GM21367 (cell line): ENCODE results near the gene MYO9B.

Source experiments
- ATAC-seq: cut with Tn5 transposase; IDR thresholded peaks from one replicate; pipeline ENCODE4 v1.9.1; 2021; ENCODE audit not compliant: unreplicated experiment

MYO9B gene

DNA sequence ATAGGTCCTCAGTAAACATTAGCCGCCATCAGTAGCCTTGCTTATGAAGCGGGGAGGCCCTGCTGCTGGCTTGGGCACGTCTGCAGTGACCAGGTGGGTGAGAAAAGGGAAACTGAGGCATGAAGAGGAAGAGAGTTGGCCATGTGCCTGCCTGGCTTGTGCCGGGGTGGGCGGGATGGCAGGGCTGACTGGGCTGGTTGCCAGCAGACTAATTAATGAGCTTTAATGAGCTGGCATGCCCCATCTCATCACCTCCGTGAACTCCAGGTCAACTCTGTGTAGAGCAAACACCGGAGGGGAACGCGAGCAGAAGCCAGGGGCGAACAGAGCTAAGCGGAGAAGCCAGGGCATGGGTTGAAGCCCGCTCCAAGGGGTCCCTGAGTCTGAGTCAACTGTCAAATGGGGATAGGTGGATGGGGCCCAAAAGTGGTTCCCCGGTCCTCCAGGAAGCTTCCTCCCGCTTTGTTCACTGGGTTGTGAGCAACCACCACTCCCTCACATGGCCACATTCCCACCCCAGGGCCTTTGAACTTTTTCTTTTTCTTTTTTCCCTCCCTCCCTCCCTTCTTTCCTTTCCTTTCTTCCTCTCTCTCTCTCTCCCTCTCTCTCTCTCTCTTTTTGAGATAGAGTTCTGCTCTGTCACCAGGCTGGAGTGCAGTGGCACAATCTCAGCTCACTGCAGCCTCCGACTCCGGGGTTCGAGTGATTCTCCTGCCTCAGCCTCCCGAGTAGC, 161.4 kb downstream of the MYO9B start:
- ATAC-seq: no peak

DNA sequence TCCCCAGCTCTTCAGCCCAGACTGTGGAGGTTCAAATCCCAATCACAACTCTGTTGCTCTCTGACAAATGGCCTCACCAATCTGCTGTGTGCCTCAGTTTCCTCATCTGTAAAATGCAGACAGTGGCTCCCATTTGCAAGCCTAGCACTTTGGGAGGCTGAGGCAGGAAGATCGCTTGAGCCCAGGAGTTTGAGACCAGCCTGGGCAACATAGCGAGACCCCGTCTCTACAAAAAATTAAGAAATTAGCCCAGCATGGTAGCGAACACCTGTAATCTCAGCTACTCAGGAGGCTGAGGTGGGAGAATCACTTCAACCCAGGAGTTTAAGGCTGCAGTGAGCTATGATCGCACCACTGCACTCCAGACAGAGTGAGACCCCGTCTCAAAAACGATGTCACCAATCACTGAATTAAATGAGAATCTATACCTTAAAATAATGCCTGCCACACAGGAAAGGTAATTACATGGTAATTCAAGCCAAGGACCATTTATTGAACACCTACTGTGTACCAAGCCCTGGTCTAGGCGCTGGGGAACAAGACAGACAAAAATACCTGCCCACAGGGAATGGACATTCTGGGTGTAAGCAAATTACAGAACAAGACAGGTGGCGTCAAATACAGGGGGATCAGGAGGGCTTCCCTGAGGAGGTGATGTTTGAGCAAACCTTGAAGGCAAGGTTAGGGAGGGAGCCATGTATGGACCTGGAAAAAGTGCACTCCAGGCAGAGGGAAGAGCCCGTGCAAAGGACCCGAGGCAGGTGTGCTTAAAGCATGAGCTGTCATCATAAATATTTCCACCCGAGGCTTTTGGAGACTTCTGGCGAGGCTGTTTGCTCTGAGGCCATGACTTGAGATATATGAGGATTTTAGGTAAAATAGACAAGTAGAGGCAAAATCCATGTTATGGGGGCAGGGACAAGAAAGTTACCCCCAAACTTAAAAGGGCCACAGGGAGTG, 162.4 kb downstream of the MYO9B start:
- ATAC-seq: no peak

DNA sequence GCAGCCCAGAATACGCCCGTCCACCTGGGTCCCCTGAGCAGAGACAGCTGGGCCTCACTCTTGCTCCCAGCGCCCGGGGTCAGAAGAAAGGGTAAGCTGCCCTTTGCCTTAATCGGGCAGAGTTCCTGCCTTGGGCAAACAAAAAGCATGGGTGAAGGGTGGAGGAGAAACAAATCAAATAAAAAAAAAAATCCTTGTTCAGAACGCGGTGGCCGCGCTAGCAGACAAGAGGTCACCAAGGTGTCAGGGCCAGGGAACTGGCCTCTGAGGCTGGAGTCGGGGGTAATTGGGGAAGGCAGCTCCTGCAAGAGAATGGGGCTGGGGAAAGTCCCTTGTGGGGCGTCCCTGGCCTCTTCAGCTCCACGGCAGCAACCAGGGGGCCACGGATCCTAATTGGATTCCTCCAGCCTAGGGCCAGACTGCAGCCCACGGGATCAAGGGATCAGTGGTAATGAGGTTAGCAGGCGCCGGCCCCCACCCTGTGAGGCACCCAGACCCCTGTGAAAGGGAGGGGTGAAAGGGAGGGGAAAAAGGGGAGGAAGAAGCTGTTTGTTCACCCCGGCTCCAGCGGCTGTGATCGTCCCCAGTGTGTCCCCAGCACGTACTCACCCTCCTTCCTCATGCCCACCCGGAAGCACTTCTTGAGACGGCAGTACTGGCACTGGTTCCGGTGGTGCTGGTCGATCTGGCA, 164.6 kb downstream of the MYO9B start:
- no peak for ATAC-seq

DNA sequence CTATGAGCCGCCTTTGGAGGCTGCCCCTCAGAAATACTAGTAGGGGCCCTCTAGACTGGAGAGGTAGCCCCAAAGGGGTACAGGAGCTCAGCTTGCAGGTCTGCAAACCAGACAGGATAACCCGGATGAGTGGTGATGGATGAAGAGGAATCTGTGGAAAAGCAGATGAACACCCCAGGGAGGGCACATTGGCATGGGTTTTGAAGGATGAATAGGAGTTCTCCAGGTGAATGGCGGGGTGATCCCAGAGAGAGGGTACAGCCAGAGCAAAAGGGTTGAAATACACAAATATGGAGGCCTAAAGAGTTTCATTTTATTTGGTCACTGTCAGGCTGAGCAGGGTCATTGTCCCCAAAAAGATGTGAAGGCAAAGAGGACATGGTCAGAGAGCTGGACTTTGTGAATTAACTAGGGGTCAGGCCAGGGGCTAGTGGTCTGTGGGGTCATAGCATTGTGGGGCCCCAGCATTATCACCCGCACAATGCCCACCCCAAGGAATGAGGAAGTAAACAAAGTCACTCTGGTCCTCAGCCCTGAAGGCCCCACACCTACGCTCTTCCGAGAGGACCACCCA, 165.3 kb downstream of the MYO9B start:
- ATAC-seq: no peak

DNA sequence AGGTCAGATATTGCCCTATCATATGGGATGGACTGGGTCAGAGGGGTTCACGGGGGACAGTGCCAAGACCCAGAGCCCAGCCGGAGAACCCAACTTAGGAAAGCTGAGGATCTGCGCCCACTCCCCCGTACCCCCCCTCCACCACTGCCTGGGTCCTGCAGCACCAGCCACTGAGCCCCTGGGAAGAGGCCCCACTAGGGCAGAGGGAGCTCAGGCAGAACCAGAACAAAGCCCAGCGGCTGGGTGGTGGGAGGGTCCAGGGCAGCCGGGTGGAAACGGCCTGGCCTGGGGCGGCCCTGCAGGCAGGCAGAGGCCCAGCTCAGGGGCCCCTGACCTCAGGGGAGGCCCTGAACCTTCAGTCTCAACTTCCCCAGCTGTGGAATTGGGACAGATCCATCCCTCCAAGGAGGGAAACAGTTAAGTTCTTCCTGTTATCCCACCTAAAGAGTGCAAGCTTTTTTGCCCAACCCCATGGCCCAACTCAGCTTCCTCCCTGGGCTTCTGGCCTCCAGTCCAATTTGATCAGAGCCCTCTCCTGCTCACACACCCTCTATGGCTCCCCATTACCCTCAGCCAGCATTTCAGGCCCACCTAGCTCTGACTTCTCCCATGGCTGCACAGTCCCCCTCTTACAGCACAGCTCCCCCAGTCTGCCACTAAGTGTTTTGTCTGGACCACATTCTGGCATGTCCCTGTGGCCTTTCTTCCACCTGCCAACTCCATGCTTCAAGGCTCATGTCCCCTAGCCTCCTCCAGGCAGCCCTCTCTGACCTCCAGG, 167.0 kb downstream of the MYO9B start:
- no peak for ATAC-seq

DNA sequence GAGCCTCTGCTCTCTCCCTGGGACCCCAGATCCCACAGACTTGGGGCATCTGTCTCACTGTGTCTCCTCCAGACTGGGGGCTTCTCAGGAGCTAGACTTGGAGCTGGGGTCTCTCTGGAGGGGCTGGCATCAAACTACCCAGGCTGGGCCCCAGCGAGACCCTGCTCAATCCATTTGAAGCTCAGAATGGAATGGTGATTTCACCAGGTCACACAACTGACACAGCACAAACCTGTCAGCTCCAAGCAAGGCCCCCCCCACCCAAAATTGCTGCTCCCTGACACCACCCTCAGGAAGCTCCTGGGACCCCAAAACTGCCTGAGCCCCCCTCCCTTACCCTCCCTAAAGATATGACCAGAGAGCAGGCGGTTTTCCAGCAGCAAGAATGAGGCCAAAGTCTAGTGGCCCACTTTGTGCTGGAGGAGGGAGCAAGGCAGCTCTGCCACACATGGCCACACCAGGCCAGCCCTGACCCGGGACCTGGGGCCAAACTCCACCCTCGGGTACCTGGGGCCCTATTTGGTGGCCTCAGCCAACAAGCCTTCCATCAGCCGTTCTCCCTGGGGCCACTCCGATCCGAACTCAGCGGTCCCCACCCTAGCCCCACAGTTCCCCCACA, 167.7 kb downstream of the MYO9B start:
- no peak for ATAC-seq

DNA sequence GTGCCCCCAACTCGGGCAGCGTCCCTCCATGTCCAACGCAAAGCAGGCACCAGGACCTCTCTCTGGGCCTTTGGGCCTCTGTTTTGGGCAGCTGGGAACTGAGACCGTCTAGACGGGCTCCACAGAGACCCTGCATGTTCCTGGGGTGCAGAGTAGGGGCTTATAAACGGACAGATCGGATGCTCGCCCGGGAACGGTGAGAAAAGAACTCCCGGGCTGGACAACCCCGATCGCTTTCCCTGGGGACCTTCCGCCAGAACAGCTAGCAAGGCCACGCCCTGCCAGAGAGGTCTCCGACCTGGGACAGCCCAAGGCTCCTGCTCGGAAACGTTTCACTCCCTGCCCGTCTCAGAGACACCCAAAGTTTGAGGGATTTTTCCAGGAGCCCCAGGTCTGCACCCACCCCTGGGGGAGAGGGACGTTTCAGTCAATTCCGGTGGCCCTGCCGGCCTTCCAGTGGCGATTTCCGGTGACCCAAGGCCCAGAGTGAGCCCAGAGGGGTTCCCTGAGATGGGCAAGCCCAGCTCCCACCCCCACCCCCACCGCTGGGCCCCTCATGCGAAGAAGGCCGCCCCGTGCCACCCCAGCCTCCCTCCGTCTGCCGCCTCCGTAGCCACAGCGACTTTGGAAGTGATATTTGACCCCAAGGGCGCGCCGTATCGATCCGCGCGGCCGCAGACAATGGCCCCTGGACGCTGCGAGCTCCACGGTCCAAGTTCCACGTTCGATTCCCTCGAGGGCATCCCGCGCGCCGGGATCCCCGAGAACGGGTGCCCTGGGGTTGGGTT, 168.4 kb downstream of the MYO9B start:
- ATAC-seq: no peak

DNA sequence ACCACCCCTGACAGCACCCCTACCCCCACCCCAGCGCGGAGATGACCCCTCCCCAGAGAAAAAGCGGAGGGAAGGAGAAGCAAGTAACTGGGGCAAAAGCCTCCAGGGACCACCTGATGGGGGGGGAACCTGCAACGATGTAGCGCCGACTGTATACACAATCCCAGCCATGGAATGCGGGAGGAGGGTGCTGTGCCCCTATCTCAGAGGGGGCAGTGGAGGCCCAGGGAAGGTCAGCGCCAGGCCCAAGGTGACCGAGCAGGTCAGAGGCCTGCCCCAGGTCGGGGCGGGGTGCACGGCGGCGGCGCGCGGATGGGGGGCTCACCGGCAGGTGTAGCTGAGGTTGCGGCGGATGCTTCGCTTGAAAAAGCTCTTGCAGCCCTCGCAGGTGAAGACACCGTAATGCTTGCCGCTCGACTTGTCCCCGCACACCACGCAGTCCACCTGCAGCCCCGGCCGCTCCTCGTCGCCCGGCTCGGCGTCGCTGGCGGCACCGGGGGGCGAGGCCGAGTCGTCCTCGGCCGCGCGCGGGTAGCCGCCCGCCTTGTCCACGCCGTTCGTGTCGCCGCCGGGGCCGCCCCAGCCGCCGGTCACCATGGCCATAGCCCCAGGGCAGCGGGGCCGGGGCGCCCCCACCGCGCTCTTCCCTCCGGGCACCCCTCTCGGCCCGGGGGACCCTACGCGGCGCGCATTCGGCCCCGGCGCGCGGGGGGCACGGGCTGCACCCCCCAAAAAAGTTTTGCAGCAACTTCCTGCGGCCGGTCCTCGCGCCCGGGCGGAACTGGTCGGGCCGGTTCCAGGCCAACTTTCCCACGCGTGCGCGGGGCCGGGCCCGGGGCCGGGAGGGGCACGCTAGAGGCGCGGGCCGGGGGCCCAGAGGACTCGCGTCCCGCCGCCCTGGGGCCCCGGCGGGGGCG, 169.3 kb downstream of the MYO9B start:
- ATAC-seq: no peak

DNA sequence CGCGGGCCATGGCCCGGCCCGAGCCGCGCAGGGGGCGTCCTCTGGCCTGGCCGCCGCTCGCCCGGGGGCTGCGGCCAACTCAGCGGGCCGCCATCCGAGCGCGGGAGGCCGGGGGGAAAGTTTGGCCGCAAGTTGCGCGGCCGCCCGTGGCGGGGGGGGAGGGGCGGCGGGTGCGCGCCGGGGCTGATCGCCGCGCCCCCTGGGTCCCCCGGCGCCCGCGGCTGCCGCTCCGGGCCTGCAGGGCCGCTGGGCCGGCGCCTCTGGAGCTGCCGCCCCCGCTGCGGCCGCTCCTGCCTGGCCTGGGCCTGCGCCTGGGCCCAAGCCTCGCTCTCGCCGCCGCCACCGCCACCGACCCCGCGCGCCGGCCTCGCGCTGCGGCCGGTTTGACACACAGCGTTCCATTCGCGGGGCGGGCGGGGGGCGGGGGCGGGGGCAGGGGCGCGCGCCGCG, 170.0 kb downstream of the MYO9B start, which contains the start of gene NR2F6:
Gene NR2F6, minus strand, starts transcription at position 385 of the 450 bp plus-strand sequence. CDS start 699 bp downstream, outside the sequence.
- ATAC-seq: no peak

DNA sequence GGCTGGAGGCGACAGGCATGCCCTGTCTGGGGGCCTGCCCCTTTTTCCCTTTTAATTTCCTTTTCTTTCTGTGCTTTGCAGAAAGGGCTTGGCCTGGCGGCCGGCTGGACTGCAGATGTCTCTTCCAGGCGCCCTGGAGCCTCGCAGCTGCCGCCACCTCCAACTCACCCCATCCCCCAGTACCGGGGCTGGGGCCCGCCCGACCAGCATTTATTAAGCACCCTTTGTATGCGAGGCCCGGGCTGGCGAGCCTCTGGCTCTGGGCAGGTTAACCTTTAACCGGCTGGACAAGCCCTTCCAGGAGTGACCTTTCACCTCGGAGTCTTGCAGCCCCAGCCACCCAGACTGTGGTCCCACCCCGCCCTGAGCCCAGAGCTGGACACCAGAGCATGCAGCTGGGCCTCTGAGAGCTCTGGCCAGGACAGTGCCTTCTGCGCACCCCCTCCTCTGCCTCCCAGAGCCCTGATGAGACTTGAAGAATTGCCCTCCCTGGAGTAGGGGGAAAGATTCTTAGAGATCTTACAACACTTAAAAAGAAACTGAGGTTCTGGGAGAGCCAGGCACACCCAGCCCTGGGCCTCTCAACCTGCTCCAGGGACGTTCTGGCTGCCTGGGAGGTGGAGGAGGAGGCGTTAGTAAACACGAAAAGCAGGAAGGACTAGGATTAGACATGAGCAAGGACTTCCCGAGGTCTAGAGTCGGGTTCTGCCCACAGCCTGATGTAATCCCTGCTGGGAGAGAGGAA, 171.3 kb downstream of the MYO9B start:
- ATAC-seq: no peak

DNA sequence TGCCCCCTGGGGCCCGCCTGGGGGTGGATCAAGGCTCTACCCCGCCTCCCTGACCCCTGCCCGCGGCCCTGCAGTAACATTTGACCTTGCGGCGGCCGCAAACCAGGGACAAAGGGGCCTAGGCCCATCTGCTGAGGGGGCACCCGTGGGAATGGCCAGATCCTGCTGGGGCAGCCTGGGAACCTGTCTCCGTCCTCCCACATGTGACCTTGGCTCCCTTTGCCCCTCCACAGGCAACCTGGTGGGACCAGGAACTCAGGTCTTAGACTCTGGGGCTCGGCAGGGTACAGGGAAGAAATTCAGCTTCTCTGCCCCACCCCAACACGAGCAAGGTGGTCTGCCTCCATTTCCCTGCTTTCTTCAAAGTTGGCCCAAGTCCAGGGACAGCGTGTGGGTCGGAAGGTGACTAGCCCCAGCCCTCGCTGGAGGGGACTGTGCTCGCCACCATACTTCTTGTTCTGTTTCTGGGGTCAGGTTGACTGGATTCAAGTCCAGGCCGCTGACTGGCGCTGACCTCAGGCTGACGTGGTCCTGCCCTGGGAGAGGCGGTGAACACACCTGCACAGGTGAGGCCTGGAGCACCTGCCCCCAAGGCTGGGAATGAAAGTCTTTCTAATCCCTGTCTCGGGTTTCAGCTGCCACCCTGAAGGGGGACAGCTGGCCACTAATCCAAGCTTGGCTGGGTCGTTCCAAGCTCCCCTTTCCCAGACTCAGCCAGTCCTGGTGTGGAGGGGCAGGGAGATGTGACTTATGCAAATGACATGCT, 172.6 kb downstream of the MYO9B start:
- no peak for ATAC-seq

DNA sequence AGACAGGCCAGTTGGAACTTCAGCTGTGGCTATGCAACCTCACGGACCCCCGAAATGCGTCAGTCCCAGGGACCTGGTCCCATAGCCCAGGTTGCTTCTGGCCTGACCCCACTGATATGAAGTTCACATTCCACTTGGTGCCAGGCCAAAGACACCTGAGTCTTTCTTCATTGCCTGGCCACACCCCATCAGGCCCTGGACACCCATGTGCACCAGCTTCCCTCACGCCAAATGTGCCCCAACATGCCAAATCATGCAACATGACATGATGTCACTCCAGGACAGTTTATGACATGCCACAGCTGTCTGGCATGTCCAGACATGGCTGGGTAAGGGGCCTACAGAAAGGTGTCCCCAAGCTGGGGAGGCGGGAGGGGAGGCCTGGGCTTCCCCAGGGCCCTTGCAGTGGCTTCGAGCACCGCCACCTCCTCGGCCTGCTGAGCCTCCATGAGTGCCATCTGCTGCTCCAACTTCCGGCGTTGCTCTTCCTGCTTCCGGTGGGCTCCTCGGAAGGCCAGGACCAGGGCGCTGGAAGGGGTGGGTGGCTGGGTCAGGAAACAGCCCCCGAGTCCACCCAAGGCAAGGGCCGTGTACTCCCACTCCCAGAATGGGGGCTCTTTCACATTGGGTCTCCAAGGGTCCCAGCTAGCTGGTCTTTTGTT, 174.4 kb downstream of the MYO9B start:
- ATAC-seq: no peak

DNA sequence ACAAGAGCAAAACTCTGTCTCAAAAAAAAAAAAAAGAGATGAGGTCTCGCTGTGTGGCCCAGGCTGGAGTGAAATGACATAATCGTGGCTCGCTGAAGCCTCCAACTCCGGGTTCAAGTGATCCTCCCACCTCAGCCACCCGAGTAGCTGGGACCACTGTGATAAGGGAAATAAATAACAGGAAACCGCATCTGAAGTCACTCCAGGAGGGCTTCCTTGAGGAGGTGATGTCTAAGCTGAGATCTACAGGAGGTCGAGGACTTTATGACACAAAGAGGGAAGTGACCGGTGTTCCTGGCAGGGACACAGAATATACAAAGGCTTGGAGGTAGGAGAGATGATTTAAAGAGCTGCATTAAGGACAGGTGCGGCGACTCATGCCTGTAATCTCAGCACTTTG, 179.1 kb downstream of the MYO9B start:
- no peak for ATAC-seq

DNA sequence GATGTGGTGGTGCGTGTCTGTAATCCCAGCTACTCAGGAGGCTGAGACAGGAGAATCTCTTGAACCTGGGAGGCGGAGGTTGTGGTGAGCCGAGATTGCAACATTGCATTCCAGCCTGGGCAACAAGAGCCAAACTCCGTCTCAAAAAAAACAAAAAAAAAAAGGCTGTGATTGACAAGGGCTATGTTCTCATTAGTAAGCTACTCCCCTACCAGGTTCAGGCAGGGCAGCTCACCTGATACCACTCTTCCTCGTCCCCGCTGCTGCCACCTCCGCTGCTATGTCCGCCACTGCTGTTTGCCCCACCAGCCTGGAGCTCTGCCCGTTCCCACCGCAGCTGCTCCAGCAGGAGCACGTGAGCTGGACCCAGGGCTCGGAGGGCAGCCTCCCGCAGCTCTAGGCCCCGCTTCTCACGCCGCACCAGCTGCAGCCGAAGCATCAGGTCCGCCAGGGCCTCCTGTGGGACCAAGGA, 179.6 kb downstream of the MYO9B start:
- ATAC-seq: no peak

DNA sequence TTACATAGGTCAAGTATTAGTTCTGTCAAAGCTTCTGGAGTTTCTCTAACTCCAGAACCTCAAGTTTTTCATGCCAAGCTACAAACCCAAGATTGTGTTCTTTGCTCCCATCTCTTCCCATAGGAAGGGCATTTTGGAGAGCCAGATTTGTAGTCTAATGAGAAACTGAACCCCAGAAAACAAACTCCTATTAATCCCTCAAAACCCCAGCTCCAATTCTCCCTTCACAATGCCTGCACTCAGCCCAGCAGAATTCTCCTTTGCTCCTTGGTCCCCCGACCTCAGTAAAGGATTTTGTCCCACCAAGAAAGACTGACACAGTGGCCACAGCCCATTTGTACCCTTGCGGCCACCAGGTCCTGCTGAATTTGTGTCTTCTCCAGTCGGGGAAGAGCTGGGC, 180.6 kb downstream of the MYO9B start:
- no peak for ATAC-seq
